Fibroblast of lung (primary cell): ENCODE data around the gene CRY1. TPM values are rescaled to one million over a fixed set of nuclear protein-coding genes. Genes with fewer than 3 reads are reported as not detected.

ENCODE experiments used
- DNase-seq, 2 donors: peaks; one replicate each; pipeline versions ENCODE4 v3.0.0 to v3.0.0-alpha.2; 2010; ENCODE audit warnings: low read depth in 2 of 2
- H2AFZ ChIP-seq: 2 replicates; pipeline ENCODE4 v1.5.1; 2012; ENCODE audit warnings: low read length, control low read depth, inconsistent platforms
- H3K27ac ChIP-seq: 2 replicates; pipeline ENCODE4 v1.5.1; 2011; ENCODE audit warnings: low read length, control low read depth; ENCODE audit not compliant: insufficient read depth
- H3K27me3 ChIP-seq: 2 replicates; pipeline ENCODE4 v1.5.1; 2011; ENCODE audit warnings: mild to moderate bottlenecking, low read length; ENCODE audit not compliant: control insufficient read depth, insufficient read depth
- H3K36me3 ChIP-seq: 2 replicates; pipeline ENCODE4 v1.5.1; 2011; ENCODE audit warnings: low read length; ENCODE audit not compliant: control insufficient read depth, insufficient read depth
- H3K4me1 ChIP-seq: 2 replicates; pipeline ENCODE4 v1.5.1; 2011; ENCODE audit warnings: low read length; ENCODE audit not compliant: control insufficient read depth, insufficient read depth; ENCODE audit errors: extremely low read depth
- H3K4me2 ChIP-seq: 2 replicates; pipeline ENCODE4 v1.5.1; 2011; ENCODE audit warnings: low read length, control low read depth; ENCODE audit not compliant: insufficient read depth; ENCODE audit errors: extremely low read depth
- H3K4me3 ChIP-seq, 4 experiments: fragments of 200-600 bp in 1 of 4; sonication (generic) in 1 of 4; replicated peaks in 1 of 4; 2 replicates each; pipeline ENCODE4 v1.5.1; 2011 to 2016; ENCODE audit warnings: low read length in 4 of 4, low read depth in 3 of 4, mild to moderate bottlenecking in 3 of 4, control low read depth in 2 of 4, inconsistent platforms in 1 of 4, mixed read lengths in 1 of 4; ENCODE audit not compliant: insufficient read depth in 1 of 4; ENCODE audit errors: control extremely low read depth in 1 of 4
- H3K79me2 ChIP-seq: 2 replicates; pipeline ENCODE4 v1.5.1; 2012; ENCODE audit warnings: mild to moderate bottlenecking, low read length, inconsistent platforms; ENCODE audit not compliant: control insufficient read depth, insufficient read depth
- H3K9ac ChIP-seq: 2 replicates; pipeline ENCODE4 v1.5.1; 2011; ENCODE audit warnings: mild to moderate bottlenecking, low read length, control low read depth; ENCODE audit not compliant: insufficient read depth
- H3K9me3 ChIP-seq: 2 replicates; pipeline ENCODE4 v1.5.1; 2012; ENCODE audit warnings: low read depth, low read length; ENCODE audit not compliant: control insufficient read depth, insufficient read depth
- H4K20me1 ChIP-seq: 2 replicates; pipeline ENCODE4 v1.5.1; 2011; ENCODE audit warnings: low read length; ENCODE audit not compliant: control insufficient read depth, insufficient read depth; ENCODE audit errors: extremely low read depth
- CTCF ChIP-seq, 2 donors: IDR thresholded peaks in 1 of 2; conservative IDR thresholded peaks in 1 of 2; 1 replicate in 1 of 2; 2 replicates in 1 of 2; pipeline ENCODE4 v1.5.1; 2011 to 2012; ENCODE audit warnings: low read length in 2 of 2, control low read depth in 1 of 2, inconsistent platforms in 1 of 2, low read depth in 1 of 2, mild to moderate bottlenecking in 1 of 2
- EZH2 ChIP-seq: IDR thresholded peaks from 2 replicates; pipeline ENCODE4 v1.5.1; 2012; ENCODE audit warnings: low read length, control low read depth, mild to moderate bottlenecking; ENCODE audit errors: missing control alignments
- polyA plus RNA-seq, 2 donors: library from polyadenylated mRNA; depleted of rRNA in 1 of 2; stranded (reverse) in 1 of 2; unstranded in 1 of 2; fragments of >200 nt; gene quantifications; 2 replicates each; pipeline ENCODE4 v1.2.1, GENCODE V29; 2011 to 2012; ENCODE audit warnings: missing spikeins in 1 of 2
- total RNA-seq: library from RNA; depleted of rRNA; stranded (reverse); fragments of >200 nt; gene quantifications from 2 replicates; pipeline ENCODE4 v1.2.1, GENCODE V29; 2014

The CRY1 gene
- total and polyA plus RNA-seq, 2 donors (not counting 1 experiment from before 2014, with no cell fraction given), result 9.6 to 12.9 TPM

- no peak overlapping the region for H3K27ac ChIP-seq
- no peak overlapping the region for H3K4me3 ChIP-seq
- H3K9ac ChIP-seq, result no peak overlapping the region
- no peak for DNase-seq
- H3K4me1 ChIP-seq, result no peaks in the 10 kb centered on the region
- H4K20me1 ChIP-seq, result no peaks in the 10 kb centered on the region
- TF ChIP-seq EZH2 (no peak), CTCF (conservative IDR thresholded peaks at IDR 0.05 in 1 of 2, IDR thresholded peaks at IDR 0.05 in 1 of 2; ENCODE audit: low read depth in 1 of 2, low read length in 2 of 2) (no peak)
- no peaks in the 10 kb centered on the region for H3K79me2 ChIP-seq
- H2AFZ ChIP-seq, result no peak overlapping the region
- H3K36me3 ChIP-seq, result no peaks in the 10 kb centered on the region
- H3K4me2 ChIP-seq, result no peak overlapping the region
- no peaks in the 10 kb centered on the region for H3K9me3 ChIP-seq
- H3K27me3 ChIP-seq, result no peaks in the 10 kb centered on the region
Measured at GRCh38 chr12:107103097-107103496, 9.7 kb upstream of the CRY1 start.

GRCh38 chr12:107102294-107102693 lies 8.9 kb upstream of the CRY1 start:
- H2AFZ ChIP-seq, result no peak overlapping the region
- no peak overlapping the region for H3K4me2 ChIP-seq
- no peak overlapping the region for H3K4me3 ChIP-seq
- H3K36me3 ChIP-seq, result no peaks in the 10 kb centered on the region
- no peaks in the 10 kb centered on the region for H4K20me1 ChIP-seq
- H3K27ac ChIP-seq, result no peak overlapping the region
- H3K27me3 ChIP-seq, result no peaks in the 10 kb centered on the region
- no peaks in the 10 kb centered on the region for H3K4me1 ChIP-seq
- no peak for TF ChIP-seq EZH2
- no peak for TF ChIP-seq CTCF (conservative IDR thresholded peaks at IDR 0.05 in 1 of 2, IDR thresholded peaks at IDR 0.05 in 1 of 2; ENCODE audit: low read depth in 1 of 2, low read length in 2 of 2)
- no peak for DNase-seq
- H3K9ac ChIP-seq, result no peak overlapping the region
- H3K79me2 ChIP-seq, result no peaks in the 10 kb centered on the region
- no peaks in the 10 kb centered on the region for H3K9me3 ChIP-seq

DNA sequence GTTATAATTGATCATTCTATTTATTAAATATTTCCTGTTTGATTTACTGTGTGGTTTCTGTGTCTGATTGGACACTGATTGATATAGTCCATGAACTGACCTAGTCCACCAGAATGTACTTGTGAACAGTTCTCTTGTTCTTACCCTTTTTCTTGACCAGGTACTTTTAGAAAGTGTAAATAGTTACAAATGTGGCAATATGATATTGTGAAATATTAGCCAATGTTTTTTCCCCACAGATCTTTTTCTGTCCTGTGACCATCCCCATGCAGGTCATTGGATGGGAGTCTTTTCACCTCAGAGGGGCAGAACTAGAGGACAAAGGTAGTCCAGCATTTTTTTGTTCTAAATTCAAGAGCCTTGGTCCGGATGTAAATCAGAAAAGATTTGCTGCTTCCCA lies 8.3 kb upstream of the CRY1 start:
- no peaks in the 10 kb centered on the region for H3K27me3 ChIP-seq
- DNase-seq, result no peak
- no peak overlapping the region for H2AFZ ChIP-seq
- no peak overlapping the region for H3K4me2 ChIP-seq
- TF ChIP-seq EZH2 (no peak), CTCF (conservative IDR thresholded peaks at IDR 0.05 in 1 of 2, IDR thresholded peaks at IDR 0.05 in 1 of 2; ENCODE audit: low read depth in 1 of 2, low read length in 2 of 2) (no peak)
- H3K9me3 ChIP-seq, result no peaks in the 10 kb centered on the region
- no peak overlapping the region for H3K4me3 ChIP-seq
- H3K27ac ChIP-seq, result no peak overlapping the region
- no peak overlapping the region for H3K9ac ChIP-seq
- no peaks in the 10 kb centered on the region for H3K4me1 ChIP-seq
- H3K79me2 ChIP-seq, result no peaks in the 10 kb centered on the region
- H3K36me3 ChIP-seq, result no peaks in the 10 kb centered on the region
- H4K20me1 ChIP-seq, result no peaks in the 10 kb centered on the region
